Mucosa of stomach (tissue), 1 donor: ENCODE measurements around the gene RAET1L.
"Not testable (repeated sequence)": the region's sequence is repeated elsewhere in the genome, so short reads cannot be mapped to it uniquely, and the experiment has no call there.

ENCODE experiments used
- H3K27me3 ChIP-seq: one replicate; pipeline ENCODE4 v1.7.0; 2013; ENCODE audit warnings: mild to moderate bottlenecking, low read length; ENCODE audit not compliant: control insufficient read depth, insufficient read depth
- H3K36me3 ChIP-seq: one replicate; pipeline ENCODE4 v1.7.0; 2013; ENCODE audit warnings: low read length; ENCODE audit not compliant: control insufficient read depth, insufficient read depth
- H3K4me1 ChIP-seq: one replicate; pipeline ENCODE4 v1.7.0; 2013; ENCODE audit warnings: mild to moderate bottlenecking, low read length; ENCODE audit not compliant: control insufficient read depth, insufficient read depth
- H3K4me3 ChIP-seq: one replicate; pipeline ENCODE4 v1.7.0; 2013; ENCODE audit warnings: low read length
- H3K9ac ChIP-seq: one replicate; pipeline ENCODE4 v1.7.0; 2013; ENCODE audit warnings: mild to moderate bottlenecking, low read length, moderate library complexity
- H3K9me3 ChIP-seq: one replicate; pipeline ENCODE4 v1.7.0; 2013; ENCODE audit warnings: mild to moderate bottlenecking, low read length, moderate library complexity; ENCODE audit not compliant: control insufficient read depth
- donor health status: Pancreatic carcinoma.

Gene RAET1L

DNA sequence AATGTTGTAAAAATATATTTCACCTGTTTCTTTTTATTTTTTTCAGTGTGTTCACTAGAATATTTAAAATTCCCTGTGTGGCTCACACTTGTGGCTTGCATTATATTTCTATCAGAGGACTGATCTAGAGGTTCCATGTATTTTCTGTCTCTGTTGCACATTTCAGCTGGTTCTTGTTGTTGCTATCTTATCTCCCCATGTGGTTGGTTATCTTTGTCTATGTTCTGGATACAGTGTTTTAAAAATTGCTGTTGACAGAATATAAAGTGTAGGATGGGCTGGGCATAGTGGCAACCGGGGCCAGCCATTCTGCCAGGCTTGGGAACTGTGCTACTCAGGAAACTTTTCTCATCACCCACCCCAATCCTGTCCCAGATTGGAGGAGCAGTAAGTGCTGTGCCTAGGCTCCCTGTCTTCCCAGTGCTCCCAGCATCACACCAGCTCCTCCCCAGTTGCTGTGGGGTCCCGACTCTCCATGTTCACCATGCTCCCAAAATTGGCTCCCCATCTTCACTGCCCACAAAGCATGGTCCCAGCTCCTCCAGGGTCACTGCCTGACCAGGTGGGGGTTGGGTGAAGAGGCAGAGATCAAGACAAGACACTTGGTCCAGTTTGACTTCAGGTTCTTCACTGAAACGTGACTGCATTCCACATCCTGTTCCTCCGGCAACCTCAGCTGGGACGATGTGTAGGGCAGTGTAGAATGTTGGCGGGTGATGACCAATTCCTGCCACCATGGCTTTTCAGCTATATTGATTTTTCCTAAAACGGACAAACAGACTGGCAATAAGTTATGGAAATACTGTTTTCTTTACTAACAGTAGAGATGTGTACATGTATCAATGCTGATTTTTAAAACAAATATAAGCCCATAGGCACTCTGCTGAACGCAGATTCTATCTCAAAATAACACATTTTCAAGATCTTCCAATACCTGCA is 12.2 kb downstream of the RAET1L start:
- Histone ChIP-seq H3K27me3 (peaks cover 64% of the 10 kb centered on the region), H3K4me1 (peaks cover 10% of the 10 kb centered on the region)
- not testable (repeated sequence) for H3K4me3 ChIP-seq, H3K9ac ChIP-seq, H3K36me3 ChIP-seq, H3K9me3 ChIP-seq

DNA sequence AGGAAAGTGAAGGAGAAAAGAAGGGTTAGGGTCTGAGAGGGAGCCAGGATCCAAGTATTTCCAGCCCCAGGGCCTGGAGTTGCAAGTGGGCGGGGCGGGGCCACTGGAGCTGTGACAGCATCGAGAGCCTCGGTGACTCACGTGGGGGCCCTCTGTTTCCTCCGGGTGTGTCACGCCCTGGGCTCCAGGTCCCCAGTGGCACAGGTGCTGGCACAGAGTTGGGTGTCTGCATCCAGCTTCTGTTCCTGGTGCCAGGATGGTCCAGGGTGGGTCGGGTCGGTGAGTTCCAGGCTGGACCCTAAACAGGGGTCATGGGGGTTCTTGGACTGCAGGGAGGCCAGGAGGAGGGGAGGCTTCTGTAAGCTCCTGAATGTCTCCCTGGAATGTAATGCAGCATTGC is 16.7 kb downstream of the RAET1L start:
- peaks cover 19% of the 10 kb centered on the region for H3K4me1 ChIP-seq
- H3K27me3 ChIP-seq: peaks cover 67% of the 10 kb centered on the region
- no peak overlapping the region for H3K4me3 ChIP-seq
- H3K36me3 ChIP-seq: no peaks in the 10 kb centered on the region
- no peak overlapping the region for H3K9ac ChIP-seq
- H3K9me3 ChIP-seq: no peaks in the 10 kb centered on the region

DNA sequence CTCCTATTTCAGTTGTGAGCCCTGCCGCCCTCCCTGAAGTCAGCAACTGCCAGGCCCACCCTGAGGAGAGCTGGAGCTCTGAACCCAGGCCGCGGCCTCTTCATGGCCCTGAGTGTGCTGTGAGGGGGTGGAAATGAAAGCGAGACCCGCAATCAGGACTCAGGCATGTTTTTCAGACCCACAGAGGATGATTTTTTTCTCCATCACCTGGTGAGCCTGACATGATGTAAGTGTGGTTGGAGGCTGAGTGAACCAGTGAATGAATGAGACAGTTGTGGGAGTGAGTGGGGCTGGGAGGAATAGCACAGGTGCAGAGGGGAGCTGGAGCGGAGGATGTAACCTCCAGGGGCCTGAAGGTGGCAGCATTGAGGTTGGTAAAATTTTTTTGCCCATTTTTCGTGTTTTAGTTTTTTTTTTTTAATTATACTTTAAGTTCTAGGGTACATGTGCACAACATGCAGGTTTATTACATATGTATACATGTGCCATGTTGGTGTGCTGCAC is 18.3 kb downstream of the RAET1L start:
- Histone ChIP-seq H3K4me1 (peaks cover 19% of the 10 kb centered on the region), H3K4me3 (no peak overlapping the region), H3K27me3 (peaks cover 59% of the 10 kb centered on the region), H3K9me3 (no peaks in the 10 kb centered on the region), H3K9ac (no peak overlapping the region), H3K36me3 (no peaks in the 10 kb centered on the region)

DNA sequence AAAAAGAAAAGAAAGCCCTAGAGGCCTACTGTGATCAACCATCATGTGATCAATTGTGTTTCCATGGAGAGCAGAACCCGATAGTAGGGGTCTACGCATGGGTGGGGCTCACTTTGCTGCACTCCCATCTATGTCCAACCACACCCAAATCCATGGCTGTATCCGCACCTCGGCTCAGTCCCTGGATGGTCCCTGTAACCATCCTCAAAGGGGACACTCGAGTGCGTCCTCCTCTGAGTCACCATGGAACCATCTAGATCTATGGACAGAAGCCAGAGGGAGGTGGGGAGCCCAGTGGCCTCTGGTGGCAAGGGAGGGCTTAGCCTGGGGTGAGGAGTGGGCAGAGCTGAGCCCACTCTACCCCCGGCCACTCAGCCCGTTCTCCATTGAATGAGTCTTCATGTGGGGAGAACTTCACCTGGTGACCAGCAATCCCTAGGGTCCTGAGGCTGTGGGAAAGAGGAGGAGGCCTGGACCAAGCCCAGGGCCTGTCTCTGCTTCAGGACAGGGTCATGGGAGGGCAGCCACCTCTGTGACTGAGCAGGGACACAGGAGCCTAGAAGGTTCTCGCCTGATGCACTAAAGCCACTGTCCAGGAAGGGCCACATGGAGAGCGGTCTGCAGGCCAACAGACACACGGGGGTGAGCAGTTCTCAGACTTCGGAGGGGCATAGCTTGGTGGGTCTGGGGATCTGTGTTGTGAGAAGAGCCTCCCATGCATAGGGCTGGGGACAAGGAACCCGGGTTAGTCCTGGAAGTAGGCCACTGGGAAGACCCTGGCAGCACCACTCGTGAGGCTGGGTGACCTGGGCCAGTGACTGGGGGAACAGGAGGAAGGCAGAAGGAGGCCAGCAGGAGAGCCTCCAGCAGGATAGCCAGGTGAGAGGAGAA is 19.3 kb downstream of the RAET1L start:
- Histone ChIP-seq H3K4me3 (peak overlapping the region; percentile 36), H3K27me3 (peaks cover 58% of the 10 kb centered on the region), H3K4me1 (peaks cover 19% of the 10 kb centered on the region), H3K9ac (peak overlapping the region; percentile 39), H3K36me3 (no peaks in the 10 kb centered on the region), H3K9me3 (no peaks in the 10 kb centered on the region)

DNA sequence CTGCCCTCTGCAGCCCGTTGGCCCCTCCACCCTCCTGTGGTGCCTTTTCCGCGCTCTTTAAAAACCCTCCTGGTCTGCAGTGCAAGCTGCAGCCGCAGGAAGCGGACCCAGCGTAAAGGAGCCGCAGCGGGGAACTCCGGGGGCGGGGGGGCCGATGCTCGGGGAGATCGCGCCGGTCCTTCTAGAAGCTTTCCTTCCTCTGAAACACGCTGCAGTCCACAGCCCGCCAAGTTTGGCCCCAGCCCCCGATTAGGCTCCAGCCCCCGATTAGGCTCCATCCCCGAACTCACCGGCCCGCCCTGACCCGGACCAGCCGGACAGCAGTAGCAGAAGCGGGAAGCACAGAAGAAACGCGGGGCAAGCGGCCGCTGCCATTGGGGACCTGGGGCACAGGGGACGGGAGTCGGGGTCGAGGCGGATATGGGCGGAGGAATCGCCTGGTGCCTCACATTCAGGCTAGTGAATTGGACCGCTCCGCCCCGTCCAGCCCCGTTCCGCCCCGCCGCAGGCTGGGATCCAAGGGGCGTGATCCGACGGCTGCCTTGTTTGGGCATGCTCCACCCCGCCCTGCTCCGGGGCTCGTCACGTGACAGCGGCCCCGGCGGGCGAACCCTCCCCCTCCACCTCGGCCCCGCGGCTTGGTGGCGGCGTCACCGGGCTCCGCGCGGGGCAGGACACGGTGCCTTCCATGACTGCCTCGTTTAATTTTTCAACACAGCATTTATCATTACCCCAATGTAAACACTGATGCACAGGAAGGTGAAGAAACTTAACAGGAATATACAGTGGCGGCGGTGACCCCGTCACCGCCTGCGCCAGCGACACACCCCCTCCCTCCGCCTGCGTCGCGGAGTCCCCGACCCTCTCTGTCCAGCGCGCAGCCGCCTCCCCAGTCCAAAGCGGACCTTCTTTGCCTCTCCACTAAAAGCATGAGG is 20.3 kb downstream of the RAET1L start:
- Histone ChIP-seq H3K4me3 (peak overlapping the region; percentile 36), H3K4me1 (peaks cover 19% of the 10 kb centered on the region), H3K9ac (peak overlapping the region; percentile 39), H3K36me3 (no peaks in the 10 kb centered on the region), H3K27me3 (peaks cover 52% of the 10 kb centered on the region), H3K9me3 (no peaks in the 10 kb centered on the region)

DNA sequence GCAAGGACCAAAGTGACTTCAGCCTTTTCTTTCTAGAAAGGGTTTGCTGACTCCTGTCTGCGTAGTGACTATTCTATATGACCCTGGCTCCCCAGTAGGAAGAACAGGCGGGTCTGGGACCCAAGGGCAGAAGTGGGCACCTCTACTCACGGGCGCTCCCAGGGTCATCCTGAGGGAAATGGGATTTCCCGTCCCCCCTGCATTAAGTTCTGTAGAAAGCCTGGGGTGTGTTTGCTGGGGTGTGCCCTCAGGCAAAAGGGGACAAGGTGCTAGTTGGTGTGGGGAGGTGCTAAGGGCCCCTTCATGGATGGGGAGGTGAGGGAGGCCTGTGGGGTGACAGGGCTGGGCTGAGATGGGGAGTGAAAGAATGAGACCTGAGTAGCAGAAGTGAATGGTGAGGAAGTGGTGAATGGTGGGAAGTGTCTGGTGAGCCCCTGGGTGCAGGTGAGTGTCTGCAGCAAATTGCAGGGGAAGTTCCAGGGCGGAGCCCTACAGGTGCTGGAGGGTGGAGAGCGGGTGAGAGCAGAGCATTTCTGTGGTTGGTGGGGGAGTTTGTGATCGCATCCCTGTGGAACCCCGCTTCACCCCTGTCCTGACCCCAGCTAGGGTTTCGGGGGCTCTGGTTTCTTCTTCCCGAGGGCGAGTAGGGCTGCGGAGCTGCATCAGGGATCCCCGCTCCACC is 21.1 kb downstream of the RAET1L start:
- Histone ChIP-seq H3K4me3 (peak overlapping the region; percentile 36), H3K4me1 (peaks cover 19% of the 10 kb centered on the region), H3K27me3 (peaks cover 52% of the 10 kb centered on the region), H3K9me3 (no peaks in the 10 kb centered on the region), H3K9ac (peak overlapping the region; percentile 15), H3K36me3 (no peaks in the 10 kb centered on the region)

DNA sequence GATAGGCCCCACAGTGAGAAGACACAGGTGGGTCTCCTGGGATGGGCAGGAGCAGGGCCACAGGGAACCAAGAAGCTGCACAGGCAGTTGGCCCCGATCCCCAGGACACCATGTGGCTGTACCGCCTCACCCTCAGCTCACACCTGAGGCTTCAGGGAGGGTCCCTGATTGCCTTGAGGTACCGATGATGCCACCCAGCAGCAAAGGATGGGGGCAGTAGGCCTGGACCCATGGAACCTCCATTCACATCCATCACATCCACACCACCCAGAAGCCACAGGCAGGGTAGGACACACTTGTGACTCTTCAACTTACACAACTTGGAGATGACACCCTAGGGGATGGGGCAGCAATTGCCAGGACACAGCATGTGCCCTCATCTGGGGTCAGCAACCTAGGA is 21.7 kb downstream of the RAET1L start:
- not testable (repeated sequence) for H3K36me3 ChIP-seq, H3K9me3 ChIP-seq, H3K4me3 ChIP-seq, H3K9ac ChIP-seq
- H3K27me3 ChIP-seq: peaks cover 46% of the 10 kb centered on the region
- peaks cover 17% of the 10 kb centered on the region for H3K4me1 ChIP-seq

DNA sequence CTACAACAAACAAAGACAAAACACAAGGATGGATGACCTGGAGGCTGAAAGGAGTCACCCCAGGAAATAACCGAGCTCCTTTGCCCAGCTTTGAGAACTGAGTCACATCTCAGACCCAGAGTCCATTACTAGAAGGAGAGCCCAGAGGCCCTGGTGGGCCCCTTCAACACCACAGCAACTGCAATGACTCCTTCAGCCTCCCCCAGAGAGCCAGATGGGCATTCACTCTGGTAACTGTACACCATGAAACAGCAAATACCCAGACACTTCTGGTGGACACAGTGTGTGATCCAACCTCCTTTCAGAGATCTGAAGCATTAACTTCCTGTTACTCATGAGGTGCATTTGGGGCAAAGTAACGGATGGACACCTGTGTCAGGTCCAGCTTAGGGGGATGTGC is 22.6 kb downstream of the RAET1L start:
- H3K4me1 ChIP-seq: peaks cover 14% of the 10 kb centered on the region
- H3K9ac ChIP-seq: no peak overlapping the region
- no peaks in the 10 kb centered on the region for H3K36me3 ChIP-seq
- H3K9me3 ChIP-seq: no peaks in the 10 kb centered on the region
- peaks cover 42% of the 10 kb centered on the region for H3K27me3 ChIP-seq
- no peak overlapping the region for H3K4me3 ChIP-seq

DNA sequence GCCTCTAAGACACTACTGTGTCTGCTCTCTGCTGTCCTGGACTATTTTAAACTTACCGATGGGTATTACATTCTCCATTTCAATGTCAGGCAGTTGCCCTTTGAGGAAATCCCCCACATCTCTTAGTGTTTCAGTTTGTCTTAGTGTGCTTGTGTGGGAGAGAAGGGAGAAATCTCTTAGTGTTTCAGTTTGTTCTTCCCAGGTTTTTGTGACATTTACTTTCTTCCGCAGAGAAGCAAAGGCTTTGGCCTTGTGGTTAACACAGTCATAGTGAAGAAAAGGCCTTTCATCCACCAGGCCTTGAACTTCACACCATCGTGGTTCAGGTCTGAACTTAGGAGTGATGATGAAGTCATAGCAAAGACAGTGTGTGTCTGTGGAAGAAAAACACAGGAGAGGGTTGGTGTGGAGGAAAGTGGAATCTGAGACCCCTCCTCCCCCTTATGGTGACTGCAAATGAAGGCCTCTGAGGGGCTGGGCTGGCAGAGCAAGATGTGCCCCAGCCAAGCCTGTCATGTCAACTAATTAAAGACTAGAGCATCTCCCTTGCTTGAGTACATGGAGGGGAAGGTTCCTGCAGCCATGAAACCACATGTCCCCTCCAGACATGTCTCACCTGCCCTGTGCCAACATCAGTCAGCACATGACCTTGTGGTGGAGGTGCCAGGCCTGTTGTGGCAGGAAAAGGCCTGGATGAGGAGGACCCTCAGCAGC is 23.9 kb downstream of the RAET1L start:
- no peak overlapping the region for H3K4me3 ChIP-seq
- H3K9ac ChIP-seq: no peak overlapping the region
- H3K27me3 ChIP-seq: peaks cover 44% of the 10 kb centered on the region
- H3K36me3 ChIP-seq: no peaks in the 10 kb centered on the region
- H3K9me3 ChIP-seq: no peaks in the 10 kb centered on the region
- peaks cover 14% of the 10 kb centered on the region for H3K4me1 ChIP-seq

DNA sequence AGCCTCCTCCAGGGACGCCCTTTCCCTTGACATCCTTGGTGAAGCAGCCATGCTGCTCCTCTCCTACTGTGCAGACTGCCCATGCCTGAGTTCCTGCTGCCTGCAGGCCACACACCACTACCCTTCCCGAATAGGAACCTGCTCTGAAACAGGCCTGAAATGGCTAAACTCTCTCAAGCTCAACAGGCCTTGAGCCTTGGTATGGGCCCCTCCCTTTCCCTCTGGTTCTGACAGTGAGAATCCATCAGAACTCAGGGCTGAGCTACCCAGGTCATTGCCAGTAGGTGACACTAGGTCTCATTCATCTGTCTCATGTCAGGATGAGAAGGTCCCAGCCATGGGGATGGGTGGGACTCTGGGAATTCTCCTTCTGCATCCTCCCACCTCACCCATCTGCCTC is 25.7 kb downstream of the RAET1L start:
- Histone ChIP-seq H3K4me3 (no peak overlapping the region), H3K9me3 (no peaks in the 10 kb centered on the region), H3K27me3 (peaks cover 44% of the 10 kb centered on the region), H3K9ac (no peak overlapping the region), H3K36me3 (no peaks in the 10 kb centered on the region), H3K4me1 (peaks cover 4% of the 10 kb centered on the region)
